ENCODE measurements around the gene ZBTB33. TPM values are rescaled to one million over a fixed set of nuclear protein-coding genes. Genes with fewer than 3 reads are reported as not detected.
A peak's percentile ranks its signal among the peaks of the same experiment; 100 is the strongest.

The ZBTB33 gene
- total RNA-seq, 1 donor = 10.8 TPM

GRCh38 chrX:120304256-120304655 is 53.6 kb downstream of the ZBTB33 start:
- DNase-seq (ENCODE audit: low read depth in 2 of 3, low spot score in 2 of 3) = no peak

- DNase-seq (ENCODE audit: low read depth in 2 of 3, low spot score in 2 of 3) = no peak
These were observed 55.0 kb downstream of the ZBTB33 start for GRCh38 chrX:120305531-120306141.

DNA sequence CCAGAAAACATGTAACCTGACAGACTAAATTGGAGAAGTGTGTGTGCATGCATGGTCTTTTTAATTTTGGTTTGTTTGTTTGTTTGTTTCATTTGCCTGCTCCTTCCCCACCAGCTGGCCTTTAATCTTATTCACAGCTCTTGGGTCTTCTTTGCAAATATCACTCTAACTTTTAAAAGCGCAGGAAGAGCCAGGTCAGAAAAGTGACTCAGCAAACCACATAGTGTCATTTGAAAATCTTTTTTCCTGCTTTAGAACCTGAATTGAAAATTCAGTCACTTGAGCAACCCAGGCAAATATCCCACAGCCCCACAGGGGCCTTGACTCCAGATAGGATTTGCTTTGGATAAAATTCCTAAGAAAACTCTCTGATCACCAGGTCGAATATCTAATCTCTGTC is 56.0 kb downstream of the ZBTB33 start:
- peak in 1 of 3 donors; percentile 15 for DNase-seq (ENCODE audit: low read depth in 2 of 3, low spot score in 2 of 3)

Other genes with a start within 250 kb of the ZBTB33 start
- not detected for gene RHOXF2B, start 173.1 kb upstream of the ZBTB33 start, total RNA-seq
- not detected for gene RHOXF1, start 134.9 kb upstream of the ZBTB33 start, total RNA-seq
- gene RHOXF2, start 92.2 kb upstream of the ZBTB33 start, total RNA-seq = not detected
- gene TMEM255A, start 60.6 kb downstream of the ZBTB33 start, total RNA-seq = not detected
- gene ATP1B4, start 111.3 kb downstream of the ZBTB33 start, total RNA-seq = not detected
- 135 TPM for gene LAMP2, start 218.5 kb downstream of the ZBTB33 start, total RNA-seq

All from hematopoietic multipotent progenitor cell (in vitro differentiated cells).